SK-N-MC (cell line): ENCODE results near the gene TSNAX.

ENCODE experiments used
- EZH2 ChIP-seq: fragments of 200-600 bp; sonication (generic); IDR thresholded peaks from one replicate; pipeline ENCODE4 v1.6.1; 2017; ENCODE audit warnings: antibody characterized with exemption
- POLR2AphosphoS5 ChIP-seq: IDR thresholded peaks from 2 replicates; pipeline ENCODE4 v1.6.1; 2012; ENCODE audit warnings: mild to moderate bottlenecking, low read depth, low read length, borderline replicate concordance

- no peak for TF ChIP-seq EZH2
- no peak for TF ChIP-seq POLR2AphosphoS5
Observed at GRCh38 chr1:231610388-231610787, 81.9 kb downstream of the TSNAX start.
